Measurements from ENCODE around the gene MAD2L1.
A peak's percentile ranks its signal among the peaks of the same experiment; 100 is the strongest.
"Not testable (repeated sequence)": the region's sequence is repeated elsewhere in the genome, so short reads cannot be mapped to it uniquely, and the experiment has no call there.

The MAD2L1 gene

DNA sequence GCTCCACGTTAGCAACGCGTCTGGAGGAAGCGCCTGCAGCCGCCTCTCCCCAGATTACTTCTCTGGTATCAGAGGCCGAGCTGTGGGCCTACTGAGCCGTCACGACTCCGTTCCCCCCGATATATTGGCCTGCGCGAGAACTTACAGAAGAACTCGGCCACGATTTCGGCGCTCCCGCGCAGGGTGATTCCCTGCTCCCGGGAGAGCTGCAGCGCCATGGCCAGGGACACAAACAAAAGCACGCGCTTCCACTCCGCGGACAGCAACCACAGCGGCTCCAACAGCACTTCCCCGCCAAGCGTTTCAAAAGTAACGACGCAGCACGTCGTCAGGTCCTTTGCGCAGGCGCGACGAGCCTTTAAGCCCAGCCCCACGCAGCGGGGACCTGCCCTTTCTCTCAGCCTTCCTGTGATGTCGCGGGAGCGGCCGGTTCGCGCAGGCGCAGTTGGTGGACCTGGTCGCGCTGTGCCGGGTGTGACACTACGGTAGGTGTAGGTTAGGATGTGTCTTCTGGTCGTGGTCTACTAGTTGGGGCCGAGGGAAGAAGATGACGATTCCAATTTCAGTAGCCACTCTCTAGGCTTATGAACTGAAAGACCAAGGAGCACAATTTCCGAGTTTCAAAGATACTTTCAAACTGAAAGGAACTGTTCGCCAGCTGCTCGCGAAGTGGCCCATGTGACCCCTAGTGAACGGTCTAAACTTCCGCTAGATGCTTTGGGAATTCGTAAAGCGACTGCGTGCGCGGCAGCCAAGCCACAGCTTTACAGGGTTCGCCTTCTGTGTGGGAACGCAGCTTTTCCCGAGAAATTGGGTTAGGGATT lies at the start of gene MAD2L1:
TSS of gene MAD2L1 (minus strand) at position 332 of the 824 bp plus-strand sequence. CDS start at position 218, 114 bp downstream.
- DNase-seq (ENCODE audit: low spot score) = peak; percentile 98

DNA sequence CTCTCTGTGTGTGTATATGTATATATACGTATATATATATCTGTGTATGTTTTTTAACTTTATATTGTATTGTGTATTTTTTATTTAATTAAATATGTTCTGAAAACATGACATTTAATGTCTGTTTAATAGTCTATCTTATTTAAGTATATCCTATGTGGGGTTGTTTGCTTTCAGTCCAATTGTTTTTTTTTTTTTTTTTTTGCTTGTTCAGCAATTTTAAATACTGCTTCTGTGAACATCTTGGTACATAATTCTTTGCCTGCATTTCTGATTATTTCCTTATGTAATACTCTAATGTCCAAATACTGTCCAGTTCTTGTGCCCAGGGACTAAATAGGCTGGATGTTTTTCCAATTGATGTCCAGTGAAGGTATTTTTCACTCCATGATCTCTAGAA lies 45.1 kb upstream of the MAD2L1 start:
- DNase-seq (ENCODE audit: low spot score) = no peak

GRCh38 chr4:120109406-120109805 lies 42.8 kb upstream of the MAD2L1 start:
- no peak for DNase-seq (ENCODE audit: low spot score)

- DNase-seq (ENCODE audit: low spot score) = no peak
Observed at GRCh38 chr4:120105472-120105871, 38.8 kb upstream of the MAD2L1 start.

- DNase-seq (ENCODE audit: low spot score) = no peak
Observed at GRCh38 chr4:120096508-120097297, 30.1 kb upstream of the MAD2L1 start.

DNA sequence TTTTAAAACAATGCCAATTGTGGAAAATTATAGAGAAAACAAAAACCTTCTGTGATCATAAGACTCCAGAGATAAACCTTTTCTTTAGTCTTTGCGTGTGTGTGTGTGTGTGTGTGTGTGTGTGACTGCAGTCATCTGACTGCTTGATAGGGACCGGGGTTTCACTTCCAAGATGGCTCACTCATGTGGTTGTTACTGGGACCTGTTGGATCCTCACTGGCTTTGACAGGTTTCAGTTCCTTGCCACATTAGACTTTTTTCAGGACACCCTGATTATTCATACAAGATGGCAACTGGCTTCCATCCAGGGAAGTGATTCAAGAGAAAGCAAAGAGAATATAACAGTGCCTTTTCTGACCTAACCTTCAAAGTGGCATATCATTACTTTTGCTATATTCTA lies 21.9 kb upstream of the MAD2L1 start:
- no peak for DNase-seq (ENCODE audit: low spot score)

DNA sequence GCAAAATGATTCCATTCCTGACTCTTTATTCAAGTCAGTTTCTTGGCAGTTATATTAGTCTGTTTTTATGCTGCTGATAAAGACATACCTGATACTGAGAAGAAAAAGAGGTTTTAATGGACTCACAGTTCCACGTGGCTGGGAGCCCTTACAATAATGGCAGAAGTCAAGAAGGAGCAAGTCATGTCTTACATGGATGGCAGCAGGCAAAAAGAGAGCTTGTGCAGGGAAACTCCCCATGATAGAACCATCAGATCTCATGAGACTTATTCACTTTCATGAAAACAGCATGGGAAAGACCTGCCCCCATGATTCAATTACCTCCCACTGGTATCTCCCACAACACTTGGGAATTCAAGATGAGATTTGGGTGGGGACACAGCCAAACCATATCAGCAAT lies 21.4 kb upstream of the MAD2L1 start:
- not testable (repeated sequence) for DNase-seq (ENCODE audit: low spot score)

DNA sequence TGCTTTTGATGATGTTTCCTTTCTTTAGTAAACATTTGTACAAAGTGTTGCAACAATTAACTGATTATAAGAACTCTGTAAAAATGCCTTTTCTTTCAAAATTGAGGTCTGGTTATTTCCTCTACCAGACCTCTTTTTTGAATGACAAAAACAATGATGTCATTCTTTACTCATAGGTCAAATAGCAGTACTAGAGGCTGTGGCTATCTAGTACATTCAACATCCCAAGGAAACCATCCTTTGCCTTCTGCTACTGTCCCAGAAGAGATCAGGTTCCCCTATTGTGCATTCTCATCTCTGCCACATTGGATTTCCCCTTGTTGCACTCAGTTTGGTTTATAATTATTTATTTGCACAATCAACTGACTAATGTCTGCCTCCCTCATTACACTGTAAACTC lies 19.1 kb upstream of the MAD2L1 start:
- no peak for DNase-seq (ENCODE audit: low spot score)

- DNase-seq (ENCODE audit: low spot score) = no peak
Observed at GRCh38 chr4:120084327-120084726, 17.7 kb upstream of the MAD2L1 start.

GRCh38 chr4:120083152-120083551 lies 16.5 kb upstream of the MAD2L1 start:
- no peak for DNase-seq (ENCODE audit: low spot score)

DNA sequence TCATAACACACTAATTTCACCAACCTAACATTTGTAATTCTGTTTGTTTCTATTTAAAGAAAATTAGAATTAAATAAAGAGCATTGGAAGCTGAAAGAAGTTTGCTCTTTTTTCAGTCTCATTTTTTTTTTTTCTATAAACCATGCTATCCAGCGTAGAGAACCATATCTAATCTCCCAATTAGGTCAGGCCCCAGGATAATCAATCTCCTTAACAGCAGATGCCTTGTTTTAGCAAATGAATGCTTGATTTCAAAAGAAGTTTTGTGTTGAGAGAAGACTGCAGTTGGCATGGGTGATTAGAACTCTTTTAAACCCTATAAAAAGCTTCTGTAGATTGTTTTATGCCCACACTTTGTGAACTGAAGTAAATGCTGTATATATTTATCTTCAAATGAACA lies 15.6 kb upstream of the MAD2L1 start:
- no peak for DNase-seq (ENCODE audit: low spot score)

GRCh38 chr4:120081726-120082125 lies 15.1 kb upstream of the MAD2L1 start:
- no peak for DNase-seq (ENCODE audit: low spot score)

GRCh38 chr4:120080533-120080932 lies 13.9 kb upstream of the MAD2L1 start:
- no peak for DNase-seq (ENCODE audit: low spot score)

GRCh38 chr4:120079839-120080520 lies 13.3 kb upstream of the MAD2L1 start:
- no peak for DNase-seq (ENCODE audit: low spot score)

DNA sequence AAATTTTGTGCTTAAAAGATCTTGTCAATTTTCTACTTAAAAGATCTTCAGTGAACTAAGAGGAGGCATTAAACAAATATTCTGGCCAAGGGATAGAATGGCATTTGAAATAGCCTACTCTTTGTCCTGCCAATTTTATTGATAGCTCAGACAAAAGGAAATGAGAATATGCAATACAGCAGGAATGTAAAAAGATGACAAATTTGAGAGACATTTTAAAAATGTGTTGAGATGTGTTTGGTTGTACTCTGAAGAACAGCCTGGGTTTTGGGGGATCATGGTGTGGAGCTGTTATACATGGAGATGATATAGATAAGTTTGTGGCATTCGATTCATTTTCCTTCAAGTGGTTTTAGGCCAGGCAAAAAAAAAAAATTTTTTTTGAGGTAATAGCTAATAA lies 11.6 kb upstream of the MAD2L1 start:
- no peak for DNase-seq (ENCODE audit: low spot score)

DNA sequence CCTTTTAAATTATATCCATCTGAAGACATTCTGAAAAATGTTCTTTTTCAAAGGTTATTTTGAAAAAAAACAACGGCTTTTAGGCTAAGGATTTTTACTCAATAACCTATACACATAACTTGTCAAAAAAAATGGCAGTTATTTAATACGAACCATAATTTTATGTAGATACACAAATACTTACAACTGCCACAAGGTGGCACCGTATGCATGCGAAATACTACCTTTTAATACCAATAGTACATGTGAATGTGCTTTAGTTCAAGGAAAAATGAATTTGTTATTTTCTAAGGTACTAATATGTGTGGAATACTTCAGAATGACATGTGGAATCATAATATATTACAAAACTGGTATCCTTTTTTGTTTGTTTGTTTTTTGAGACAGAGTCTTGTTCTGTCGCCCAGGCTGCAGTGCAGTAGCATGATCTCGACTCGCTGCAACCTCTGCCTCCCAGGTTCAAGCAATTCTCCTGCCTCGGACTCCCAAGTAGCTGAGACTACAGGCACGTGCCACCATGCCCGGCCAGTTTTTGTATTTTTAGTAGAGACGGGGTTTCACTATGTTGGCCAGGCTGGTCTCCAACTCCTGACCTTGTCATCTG lies 4.6 kb upstream of the MAD2L1 start:
- no peak for DNase-seq (ENCODE audit: low spot score)

DNA sequence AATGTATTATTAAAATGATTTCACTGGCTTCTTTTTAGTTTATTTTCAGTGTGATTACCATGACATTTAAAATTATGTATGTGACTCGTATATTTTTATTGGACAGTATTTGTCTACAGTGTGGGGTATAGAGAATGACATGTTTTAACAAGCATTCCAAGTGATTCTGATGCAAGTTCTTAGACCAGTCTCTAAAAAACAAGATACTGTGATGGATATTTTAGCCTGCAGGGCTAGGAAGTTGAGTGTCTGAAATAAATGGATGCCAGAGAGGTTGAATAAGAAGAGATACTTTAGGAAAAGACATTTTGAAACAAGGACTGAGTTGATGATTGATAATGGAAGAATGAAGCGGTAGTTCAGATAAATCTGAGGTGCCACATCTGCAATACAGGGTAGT lies 3.5 kb upstream of the MAD2L1 start:
- no peak for DNase-seq (ENCODE audit: low spot score)

DNA sequence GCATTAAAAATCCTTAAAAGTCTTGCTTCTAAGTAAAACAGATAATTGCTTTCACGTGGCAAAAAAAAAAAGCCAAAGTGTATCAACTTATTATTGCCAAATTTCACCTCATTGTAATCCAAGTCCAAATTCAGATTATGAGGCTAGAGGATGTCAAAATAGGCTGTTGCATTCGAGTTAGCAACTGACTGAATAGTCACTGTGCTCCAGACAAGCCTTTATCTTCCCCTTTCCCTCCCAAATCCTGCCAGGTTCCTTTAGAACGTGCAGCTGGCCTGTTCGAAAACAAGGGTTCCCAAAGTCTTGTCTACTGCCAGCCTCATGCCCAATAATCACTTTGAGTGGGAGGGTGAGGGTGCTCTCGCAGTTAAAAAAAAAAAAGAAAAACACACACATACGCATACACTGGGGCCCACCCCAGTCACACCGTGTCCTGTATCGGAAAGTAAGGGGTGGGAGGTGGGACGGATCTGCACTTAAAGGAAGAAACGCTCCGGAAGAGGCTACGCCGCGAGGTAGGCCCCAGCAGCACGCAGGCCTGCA lies 603 bp downstream of the MAD2L1 start:
- no peak for DNase-seq (ENCODE audit: low spot score)

GRCh38 chr4:120064887-120065286 lies 1.8 kb downstream of the MAD2L1 start:
- DNase-seq (ENCODE audit: low spot score) = no peak

- not testable (repeated sequence) for DNase-seq (ENCODE audit: low spot score)
Observed at GRCh38 chr4:120063711-120064110, 2.9 kb downstream of the MAD2L1 start.

DNA sequence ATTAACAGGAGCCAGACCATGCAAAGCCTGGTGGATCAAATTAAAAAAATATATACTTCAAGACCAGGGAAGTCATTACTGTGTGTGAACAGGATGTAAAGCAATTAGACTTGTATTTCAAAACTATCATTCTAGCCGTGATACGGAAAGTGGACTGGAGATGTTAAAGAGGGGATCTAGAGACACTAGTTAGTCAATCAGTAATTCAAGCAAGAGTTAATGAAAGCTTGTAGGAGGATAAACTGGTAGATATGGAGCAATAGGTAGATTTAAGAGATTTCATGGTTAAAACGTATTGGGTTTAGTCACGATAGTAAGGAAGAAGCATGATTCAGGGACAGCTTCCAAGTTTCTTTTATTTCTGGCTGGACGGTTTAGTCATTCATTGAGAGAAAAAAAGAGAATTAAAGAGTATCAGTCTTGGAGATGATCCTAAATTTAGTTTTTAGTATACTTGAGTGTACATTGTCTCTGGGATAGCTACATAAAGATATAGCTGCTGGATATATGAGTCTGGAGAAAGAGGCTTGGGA lies 3.9 kb downstream of the MAD2L1 start:
- no peak for DNase-seq (ENCODE audit: low spot score)

DNA sequence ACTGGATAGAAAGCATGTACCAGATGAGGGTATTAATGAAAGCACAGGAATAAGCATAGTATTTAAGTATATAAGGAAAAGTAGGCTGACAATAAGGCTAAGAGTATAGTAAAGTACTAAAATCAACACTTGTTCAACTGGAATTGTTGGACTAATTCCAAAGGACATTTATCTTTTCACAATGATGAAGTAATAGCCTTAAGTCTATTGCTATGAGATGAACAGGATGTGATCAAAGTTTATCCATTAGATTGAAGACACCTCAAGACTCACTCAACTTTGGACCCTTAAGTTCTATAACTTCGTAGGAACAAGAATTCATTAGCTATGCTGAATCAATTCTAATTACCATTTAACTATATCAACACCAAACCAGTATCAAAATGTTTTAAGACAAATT lies 7.6 kb downstream of the MAD2L1 start:
- no peak for DNase-seq (ENCODE audit: low spot score)

Data from left forelimb (tissue), 1 donor.